HEK293 (cell line): Measurements from ENCODE around the gene PTH1R.

Source experiments
- CTCF ChIP-seq: fragments of 450-650 bp; formaldehyde crosslinking; IDR thresholded peaks from 2 replicates; pipeline ENCODE4 v1.5.1; 2016; ENCODE audit warnings: missing biosample characterization, missing genetic modification characterization
- KLF17 ChIP-seq: fragments of 450-650 bp; formaldehyde crosslinking; IDR thresholded peaks from 2 replicates; pipeline ENCODE4 v1.5.1; 2016; ENCODE audit warnings: missing biosample characterization, missing genetic modification characterization
- ZNF335 ChIP-seq: fragments of 450-650 bp; formaldehyde crosslinking; conservative IDR thresholded peaks from 2 replicates; pipeline ENCODE4 v1.5.1; 2016; ENCODE audit warnings: missing biosample characterization, missing genetic modification characterization
- ZNF600 ChIP-seq: fragments of 450-650 bp; formaldehyde crosslinking; IDR thresholded peaks from 2 replicates; pipeline ENCODE4 v1.5.1; 2016; ENCODE audit warnings: missing biosample characterization, missing genetic modification characterization
- ZNF704 ChIP-seq: fragments of 450-650 bp; formaldehyde crosslinking; IDR thresholded peaks from 2 replicates; pipeline ENCODE4 v1.5.1; 2016; ENCODE audit warnings: missing biosample characterization, missing genetic modification characterization

- no peak for TF ChIP-seq ZNF600 (tag by site-specific recombination)
- TF ChIP-seq CTCF (tag by site-specific recombination) = no peak
- TF ChIP-seq ZNF335 (tag by site-specific recombination) = no peak
- no peak for TF ChIP-seq KLF17 (tag by site-specific recombination)
- TF ChIP-seq ZNF704 (tag by site-specific recombination) = no peak
Measured at GRCh38 chr3:46916278-46916677, 38.8 kb downstream of the PTH1R start.
